GM19468 (cell line): ENCODE measurements around the gene FOXI3.

Source experiments
- ATAC-seq: cut with Tn5 transposase; IDR thresholded peaks from one replicate; pipeline ENCODE4 v1.9.1; 2021; ENCODE audit warnings: mild to moderate bottlenecking, moderate library complexity, moderate number of reproducible peaks; ENCODE audit not compliant: unreplicated experiment; ENCODE audit errors: extremely low read depth

FOXI3 gene

GRCh38 chr2:88452565-88452905, at the start of gene FOXI3:
Gene FOXI3, minus strand, starts transcription at chr2:88452693. Its CDS starts 158 bp downstream, at chr2:88452535.
- ATAC-seq = no peak

DNA sequence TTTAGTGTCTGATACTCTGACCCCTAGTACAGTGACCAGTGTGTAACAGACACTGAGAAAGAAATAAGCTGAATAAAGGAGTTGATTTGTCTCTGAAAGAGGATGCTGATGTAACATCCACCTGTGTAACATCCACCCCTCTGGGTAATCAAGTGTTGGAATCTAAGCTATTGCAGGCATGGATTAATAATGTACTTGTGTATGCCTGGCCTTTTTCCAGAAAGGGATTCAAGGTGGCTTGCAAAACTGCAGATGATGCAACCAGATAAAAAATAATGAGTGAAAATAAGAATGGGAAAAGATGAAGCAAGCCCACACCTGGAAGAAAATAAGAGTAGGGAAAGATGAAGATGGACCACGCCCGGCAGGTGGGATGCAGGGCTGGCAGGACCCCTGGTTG, 48.2 kb upstream of the FOXI3 start:
- ATAC-seq = no peak

GRCh38 chr2:88499204-88499603, 46.7 kb upstream of the FOXI3 start:
- no peak for ATAC-seq

DNA sequence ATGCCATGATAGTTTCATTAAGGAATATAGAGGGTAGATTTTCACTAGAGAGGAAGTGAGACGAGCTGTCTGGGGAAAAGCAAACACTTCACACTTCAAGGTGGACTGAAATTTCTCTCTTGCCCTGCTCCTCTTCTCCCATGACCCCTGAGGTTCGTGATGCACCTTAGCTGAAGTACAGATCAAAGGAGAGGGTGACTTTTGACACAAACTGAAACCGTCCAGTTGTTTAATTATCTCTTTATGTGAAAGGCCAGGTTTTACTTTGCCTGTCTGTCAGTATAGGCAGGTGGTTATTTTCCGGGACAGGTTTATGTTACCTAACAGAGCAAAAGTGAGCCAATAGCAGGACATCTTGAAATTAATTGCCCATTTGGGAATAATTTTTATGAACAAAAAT, 41.0 kb upstream of the FOXI3 start:
- no peak for ATAC-seq

- ATAC-seq = no peak
Observed at GRCh38 chr2:88492002-88492401, 39.5 kb upstream of the FOXI3 start.

DNA sequence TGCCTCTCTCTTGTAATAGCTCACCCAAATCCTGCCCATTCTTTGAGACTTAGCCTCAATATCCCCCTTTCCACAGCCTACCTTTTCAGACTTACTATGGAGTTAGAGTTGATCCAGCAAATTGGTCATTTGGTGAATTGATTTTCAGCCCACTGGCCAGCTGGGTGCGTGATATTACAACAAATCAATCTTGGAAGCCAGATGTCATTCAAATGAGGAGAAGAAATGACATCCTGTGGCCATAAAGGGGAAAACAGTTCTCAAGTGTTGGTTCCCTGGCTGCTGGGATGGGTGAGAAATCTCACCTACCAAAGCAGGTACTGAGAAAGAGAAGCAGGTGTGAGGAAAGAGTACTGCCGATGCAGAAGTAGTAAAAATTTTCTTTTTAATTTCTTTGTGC, 36.7 kb upstream of the FOXI3 start:
- ATAC-seq = no peak

- ATAC-seq = no peak
Observed at GRCh38 chr2:88483200-88483599, 30.7 kb upstream of the FOXI3 start.

DNA sequence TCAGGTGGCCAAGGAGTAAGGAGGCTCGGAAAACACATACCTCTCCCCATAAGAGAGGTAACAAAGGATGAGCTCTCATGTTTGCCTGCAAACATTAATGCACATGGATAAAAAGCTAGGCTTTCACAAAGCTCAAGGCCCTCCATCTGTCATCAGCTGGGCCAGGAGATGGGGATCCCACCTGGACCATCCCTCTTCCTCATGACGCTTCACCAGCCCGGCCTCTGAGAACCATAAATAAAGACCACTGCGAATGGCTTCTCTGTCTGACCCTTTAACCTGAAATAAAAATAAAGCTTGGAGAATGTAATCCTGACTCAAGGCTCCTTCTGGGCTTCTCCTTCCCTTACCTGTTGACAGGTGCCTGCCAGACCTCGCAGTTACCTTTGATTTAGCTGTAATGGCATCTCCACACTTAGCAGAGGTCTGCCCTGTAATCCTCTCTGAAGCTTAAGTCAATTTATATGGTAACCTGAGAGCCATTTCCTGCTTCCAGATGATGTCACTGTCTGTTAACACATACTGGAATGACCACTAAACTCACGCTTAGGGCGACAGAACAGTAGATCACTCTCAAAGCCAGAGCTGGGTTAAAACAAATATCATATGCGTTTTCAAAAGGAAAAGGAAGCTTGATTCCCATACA, 29.3 kb upstream of the FOXI3 start:
- no peak for ATAC-seq

- no peak for ATAC-seq
Observed at GRCh38 chr2:88472811-88473210, 20.3 kb upstream of the FOXI3 start.

GRCh38 chr2:88471083-88471942, 18.8 kb upstream of the FOXI3 start:
- no peak for ATAC-seq

GRCh38 chr2:88469202-88470114, 17.0 kb upstream of the FOXI3 start:
- ATAC-seq = no peak

DNA sequence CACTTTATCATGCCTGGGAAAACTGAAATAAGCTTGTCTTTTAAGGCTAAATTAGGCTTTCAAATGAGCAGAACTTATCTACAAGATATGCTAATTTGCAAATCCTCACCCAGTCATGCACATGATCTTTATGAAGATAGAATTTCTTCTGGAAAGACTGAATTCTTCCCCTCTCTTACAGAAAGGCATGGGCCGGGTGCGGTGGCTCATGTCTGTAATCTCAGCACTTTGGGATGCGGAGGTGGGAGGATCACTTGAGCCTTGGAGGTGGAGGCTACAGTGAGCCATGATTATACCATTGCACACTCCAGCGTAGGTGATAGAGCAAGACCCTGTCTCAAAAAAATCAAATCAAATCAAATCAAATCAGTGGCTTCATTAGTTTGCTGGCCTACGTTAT, 11.7 kb upstream of the FOXI3 start:
- no peak for ATAC-seq

DNA sequence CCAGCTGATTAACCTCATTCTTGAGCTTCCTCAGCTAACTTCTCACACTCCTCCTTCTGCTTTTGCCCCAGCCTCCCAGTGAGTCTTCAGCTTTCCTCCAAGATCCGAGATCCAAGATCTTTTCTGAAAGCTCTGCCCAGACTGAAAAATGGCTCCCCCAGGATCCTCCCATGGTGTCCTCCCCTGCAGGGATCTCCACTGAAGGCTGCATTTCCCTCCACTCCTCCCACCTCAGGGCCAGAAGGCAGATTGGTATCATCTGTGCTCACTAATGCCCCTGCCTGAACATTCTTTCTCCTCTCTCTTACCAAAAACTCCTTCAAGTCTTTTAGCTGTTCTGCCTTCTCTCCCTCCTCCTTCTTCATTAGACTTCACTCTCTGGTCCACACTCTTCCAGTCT, 6.1 kb upstream of the FOXI3 start:
- no peak for ATAC-seq

GRCh38 chr2:88452980-88453582, 588 bp upstream of the FOXI3 start:
- ATAC-seq = no peak

- ATAC-seq = no peak
Observed at GRCh38 chr2:88451811-88452564, 505 bp downstream of the FOXI3 start.

GRCh38 chr2:88450925-88451810, 1.3 kb downstream of the FOXI3 start:
- ATAC-seq = no peak

DNA sequence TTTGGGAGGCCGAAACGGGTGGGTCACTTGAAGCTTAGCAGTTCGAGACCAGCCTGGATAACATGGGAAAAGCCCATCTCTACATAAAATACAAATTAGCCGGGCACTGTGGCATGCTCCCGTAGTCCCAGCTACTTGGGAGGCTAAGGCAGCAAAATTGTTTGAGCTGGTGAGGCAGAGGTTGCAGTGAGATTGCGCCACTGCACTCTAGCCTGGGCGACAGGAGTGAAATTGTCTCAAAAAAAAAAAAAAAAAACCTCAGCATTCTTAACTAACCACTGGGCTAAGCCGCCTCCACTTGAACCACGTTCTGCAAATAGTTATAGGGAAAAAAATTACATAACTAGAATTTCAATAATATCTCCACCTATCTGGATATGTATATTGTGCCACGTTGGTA, 2.3 kb downstream of the FOXI3 start:
- ATAC-seq = no peak

DNA sequence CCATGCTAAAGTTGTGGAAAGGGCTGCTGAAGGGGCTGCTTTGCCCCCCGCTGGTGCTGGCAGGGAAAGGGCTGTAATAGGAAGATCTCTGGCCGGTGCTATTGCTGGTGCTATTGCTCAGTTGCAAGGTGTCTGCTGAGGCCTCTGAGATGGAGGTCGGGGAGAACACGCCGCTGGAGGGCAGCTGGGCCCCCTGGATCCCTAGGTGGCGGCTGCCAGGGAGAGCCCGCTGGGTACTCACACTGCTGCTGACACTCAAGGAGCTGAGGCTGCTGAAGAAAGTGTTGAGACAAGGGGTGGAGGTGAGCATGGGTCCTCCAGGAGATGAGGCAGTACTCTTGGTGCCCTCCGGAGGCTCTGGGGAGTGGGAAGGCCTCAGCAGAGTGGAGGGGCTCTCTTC, 4.2 kb downstream of the FOXI3 start:
- ATAC-seq = no peak
